ENCODE results near the gene TMPRSS9. TPM values are rescaled to one million over a fixed set of nuclear protein-coding genes. Genes with fewer than 3 reads are reported as not detected.

The TMPRSS9 gene
- total RNA-seq, 1 experiment from 2014 or later, result not detected

GRCh38 chr19:2323707-2324106 lies 36.4 kb upstream of the TMPRSS9 start:
- BruUV-seq (replicated peaks), result no TSS peak
- no peak for TF ChIP-seq CTCF (IDR thresholded peaks at IDR 0.05; ENCODE audit: unreplicated experiment)
- H3K4me1 Mint-ChIP-seq (ENCODE audit: low read depth, unreplicated experiment), result no peaks in the 10 kb centered on the region
- DNase-seq, result no peak
- peaks cover 38% of the 10 kb centered on the region for H3K36me3 Mint-ChIP-seq (ENCODE audit: insufficient read depth, unreplicated experiment)
- H3K9me3 Mint-ChIP-seq (ENCODE audit: low read depth, unreplicated experiment), result no peaks in the 10 kb centered on the region
- no peaks in the 10 kb centered on the region for H3K27me3 Mint-ChIP-seq (ENCODE audit: unreplicated experiment)
- no peak overlapping the region for H3K27ac Mint-ChIP-seq (ENCODE audit: unreplicated experiment)
- H3K4me3 Mint-ChIP-seq (ENCODE audit: low read depth, unreplicated experiment), result no peak overlapping the region
- intact Hi-C loops (cut with micrococcal nuclease; ENCODE audit: unreplicated experiment), result no loop called here
- CTCF ChIA-PET, result no interaction called here

GRCh38 chr19:2324220-2324948 lies 35.7 kb upstream of the TMPRSS9 start:
- Mint-ChIP-seq H3K36me3 (ENCODE audit: insufficient read depth, unreplicated experiment) (peaks cover 45% of the 10 kb centered on the region), H3K4me1 (ENCODE audit: low read depth, unreplicated experiment) (peaks cover 3% of the 10 kb centered on the region), H3K9me3 (ENCODE audit: low read depth, unreplicated experiment) (no peaks in the 10 kb centered on the region), H3K4me3 (ENCODE audit: low read depth, unreplicated experiment) (no peak overlapping the region), H3K27me3 (ENCODE audit: unreplicated experiment) (no peaks in the 10 kb centered on the region), H3K27ac (ENCODE audit: unreplicated experiment) (no peak overlapping the region)
- no peak for TF ChIP-seq CTCF (IDR thresholded peaks at IDR 0.05; ENCODE audit: unreplicated experiment)
- no peak for DNase-seq
- BruUV-seq (replicated peaks), result no TSS peak
- CTCF ChIA-PET, result no interaction called here
- intact Hi-C loops (cut with micrococcal nuclease; ENCODE audit: unreplicated experiment), result no loop called here

GRCh38 chr19:2325281-2326046 lies 34.6 kb upstream of the TMPRSS9 start:
- CTCF ChIA-PET, result no interaction called here
- intact Hi-C loops (cut with micrococcal nuclease; ENCODE audit: unreplicated experiment), result no loop called here
- Mint-ChIP-seq H3K9me3 (ENCODE audit: low read depth, unreplicated experiment) (no peaks in the 10 kb centered on the region), H3K4me3 (ENCODE audit: low read depth, unreplicated experiment) (no peak overlapping the region), H3K27me3 (ENCODE audit: unreplicated experiment) (no peaks in the 10 kb centered on the region), H3K36me3 (ENCODE audit: insufficient read depth, unreplicated experiment) (peaks cover 55% of the 10 kb centered on the region), H3K27ac (ENCODE audit: unreplicated experiment) (no peak overlapping the region), H3K4me1 (ENCODE audit: low read depth, unreplicated experiment) (peaks cover 14% of the 10 kb centered on the region)
- no TSS peak for BruUV-seq (replicated peaks)
- DNase-seq, result no peak
- no peak for TF ChIP-seq CTCF (IDR thresholded peaks at IDR 0.05; ENCODE audit: unreplicated experiment)

- BruUV-seq (replicated peaks), result no TSS peak
- no peak overlapping the region for H3K27ac Mint-ChIP-seq (ENCODE audit: unreplicated experiment)
- intact Hi-C loops (cut with micrococcal nuclease; ENCODE audit: unreplicated experiment), result no loop called here
These were observed 33.2 kb upstream of the TMPRSS9 start for GRCh38 chr19:2326699-2327360.

More at GRCh38 chr19:2326699-2327360, 33.2 kb upstream of the TMPRSS9 start:
- peak overlapping the region; percentile 83 for H3K4me3 Mint-ChIP-seq (ENCODE audit: low read depth, unreplicated experiment)
- H3K4me1 Mint-ChIP-seq (ENCODE audit: low read depth, unreplicated experiment), result peaks cover 19% of the 10 kb centered on the region
- H3K9me3 Mint-ChIP-seq (ENCODE audit: low read depth, unreplicated experiment), result no peaks in the 10 kb centered on the region
- CTCF ChIA-PET, result no interaction called here
- peaks cover 58% of the 10 kb centered on the region for H3K36me3 Mint-ChIP-seq (ENCODE audit: insufficient read depth, unreplicated experiment)
- no peak for DNase-seq
- no peak for TF ChIP-seq CTCF (IDR thresholded peaks at IDR 0.05; ENCODE audit: unreplicated experiment)
- no peaks in the 10 kb centered on the region for H3K27me3 Mint-ChIP-seq (ENCODE audit: unreplicated experiment)
